Calu3 (cell line): ENCODE data around the gene TIGD3. TPM values are rescaled to one million over a fixed set of nuclear protein-coding genes. Genes with fewer than 3 reads are reported as not detected.

Experiments
- BruUV-seq: library from RNA; stranded (reverse); fragments of 400-500 nt; replicated peaks from 2 replicates; lab custom pipeline; 2021; lab: Mats Ljungman, UMichigan
- CTCF ChIA-PET: fragments of 300-600 bp; sonication (Branson Sonifier 250); formaldehyde crosslinking; loops from one replicate; lab custom pipeline; 2022; ENCODE audit warnings: antibody characterized with exemption; lab: Charles Lee
- DNase-seq: peaks from one replicate; pipeline ENCODE4 v3.0.0; 2022
- H3K27ac Mint-ChIP-seq: one replicate; pipeline ENCODE4 v1.8.0; 2022; ENCODE audit warnings: mixed read lengths; ENCODE audit not compliant: unreplicated experiment
- H3K27me3 Mint-ChIP-seq: one replicate; pipeline ENCODE4 v1.8.0; 2022; ENCODE audit warnings: mixed read lengths; ENCODE audit not compliant: unreplicated experiment
- H3K36me3 Mint-ChIP-seq: one replicate; pipeline ENCODE4 v1.8.0; 2022; ENCODE audit warnings: mild to moderate bottlenecking, moderate library complexity, mixed read lengths; ENCODE audit not compliant: insufficient read depth, unreplicated experiment
- H3K4me1 Mint-ChIP-seq: one replicate; pipeline ENCODE4 v1.8.0; 2022; ENCODE audit warnings: mild to moderate bottlenecking, low read depth, mixed read lengths; ENCODE audit not compliant: unreplicated experiment
- H3K4me3 Mint-ChIP-seq: one replicate; pipeline ENCODE4 v1.8.0; 2022; ENCODE audit warnings: mild to moderate bottlenecking, low read depth, moderate library complexity, mixed read lengths; ENCODE audit not compliant: unreplicated experiment
- H3K9me3 Mint-ChIP-seq: one replicate; pipeline ENCODE4 v1.8.0; 2022; ENCODE audit warnings: low read depth, mixed read lengths; ENCODE audit not compliant: unreplicated experiment
- CTCF ChIP-seq: fragments of 200-600 bp; IDR thresholded peaks from one replicate; pipeline ENCODE4 v1.8.0; 2022; ENCODE audit warnings: antibody characterized with exemption; ENCODE audit not compliant: unreplicated experiment
- intact Hi-C: fragments of 100-400 bp; cut with micrococcal nuclease; formaldehyde crosslinking; loops from one replicate; pipeline ENCODE4 v1.10.0; 2022; ENCODE audit not compliant: unreplicated experiment
- total RNA-seq: library from RNA; stranded (reverse); gene quantifications from 2 replicates; pipeline ENCODE4 v1.2.3, GENCODE V29; 2022

The TIGD3 gene
- total RNA-seq, 1 experiment from 2014 or later = 1.5 TPM

- CTCF ChIA-PET = interaction anchor here (0.9 kb wide), 1 partner anchor 114 kb away, joined by 4 read pairs; no protein-coding TSS in a partner anchor
- no peak for TF ChIP-seq CTCF
- peak; percentile 88 for DNase-seq
- Mint-ChIP-seq H3K27me3 (no peaks in the 10 kb centered on the region), H3K27ac (peak within 1 kb of the TSS; percentile 89), H3K4me3 (peak within 1 kb of the TSS; percentile 89), H3K4me1 (peaks cover 65% of the 10 kb centered on the region), H3K36me3 (peaks cover 72% of the 10 kb centered on the region), H3K9me3 (no peaks in the 10 kb centered on the region)
- intact Hi-C loops = no loop called here
- BruUV-seq = TSS peak; percentile 70
These were observed 32.0 kb downstream of the TIGD3 start, which contains the start of gene FRMD8 for GRCh38 chr11:65386307-65387140. FRMD8 (plus strand) TSS chr11:65386637; CDS start chr11:65387037, 400 bp downstream.

- no peaks in the 10 kb centered on the region for H3K27me3 Mint-ChIP-seq
- no peak for DNase-seq
- no TSS peak for BruUV-seq
- TF ChIP-seq CTCF = no peak
- no peaks in the 10 kb centered on the region for H3K9me3 Mint-ChIP-seq
- CTCF ChIA-PET = interaction anchor here (1.0 kb wide), 1 partner anchor 28 kb away, joined by 3 read pairs; no protein-coding TSS in a partner anchor
- peaks cover 65% of the 10 kb centered on the region for H3K36me3 Mint-ChIP-seq
- peaks cover 51% of the 10 kb centered on the region for H3K4me1 Mint-ChIP-seq
- intact Hi-C loops = no loop called here
- H3K4me3 Mint-ChIP-seq = peak overlapping the region; percentile 89
- H3K27ac Mint-ChIP-seq = no peak overlapping the region
These were observed 34.2 kb downstream of the TIGD3 start for GRCh38 chr11:65388731-65389130.

DNA sequence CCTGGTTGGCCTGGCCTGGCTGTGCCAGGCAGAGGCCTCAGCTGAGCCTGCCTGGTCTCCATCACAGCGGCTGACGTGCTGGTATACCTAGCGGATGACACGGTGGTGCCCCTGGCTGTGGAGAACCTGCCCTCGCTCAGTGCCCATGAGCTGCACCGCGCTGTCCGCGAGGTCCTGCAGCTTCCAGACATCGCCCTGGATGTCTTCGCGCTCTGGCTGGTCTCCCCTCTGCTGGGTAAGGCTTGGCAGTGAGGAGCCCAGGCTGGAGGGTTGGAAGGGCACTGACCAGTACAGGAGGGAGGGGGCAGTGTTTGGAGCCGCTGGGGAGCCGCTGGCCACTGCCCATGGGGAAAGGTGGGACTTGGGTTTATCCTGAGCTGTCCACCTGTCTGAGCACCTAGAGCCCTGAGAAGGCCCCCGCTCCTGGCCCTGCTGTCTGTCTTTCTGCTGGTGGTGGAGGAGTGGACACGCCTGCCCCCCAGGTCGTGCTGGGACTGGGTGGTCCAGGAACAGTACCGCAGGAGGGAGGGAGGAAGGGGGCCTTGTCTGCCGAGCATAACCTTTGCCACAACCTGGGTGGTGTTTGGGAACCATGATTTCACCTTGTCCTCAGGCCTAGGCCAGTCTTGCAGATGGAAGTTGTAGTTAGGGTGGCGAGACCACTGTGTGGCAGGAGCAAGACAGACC, 34.9 kb downstream of the TIGD3 start:
- peak overlapping the region; percentile 89 for H3K4me3 Mint-ChIP-seq
- BruUV-seq = no TSS peak
- DNase-seq = no peak
- CTCF ChIA-PET = no interaction called here
- peaks cover 44% of the 10 kb centered on the region for H3K4me1 Mint-ChIP-seq
- TF ChIP-seq CTCF = no peak
- peaks cover 58% of the 10 kb centered on the region for H3K36me3 Mint-ChIP-seq
- intact Hi-C loops = no loop called here
- no peak overlapping the region for H3K27ac Mint-ChIP-seq
- H3K27me3 Mint-ChIP-seq = no peaks in the 10 kb centered on the region
- no peaks in the 10 kb centered on the region for H3K9me3 Mint-ChIP-seq

- Mint-ChIP-seq H3K9me3 (no peaks in the 10 kb centered on the region), H3K4me3 (no peak overlapping the region), H3K27ac (no peak overlapping the region), H3K27me3 (no peaks in the 10 kb centered on the region), H3K4me1 (peaks cover 35% of the 10 kb centered on the region), H3K36me3 (peaks cover 52% of the 10 kb centered on the region)
- no peak for TF ChIP-seq CTCF
- CTCF ChIA-PET = interaction anchor here (0.6 to 0.8 kb wide), 3 partner anchors 8 to 17 kb away, joined by 3 to 6 read pairs (median 4); partner anchors contain the start of gene SLC25A45
- DNase-seq = no peak
- intact Hi-C loops = no loop called here
- no TSS peak for BruUV-seq
These were observed 35.8 kb downstream of the TIGD3 start for GRCh38 chr11:65390099-65390941.
